Aorta (tissue), 5 donors: Measurements from ENCODE around the gene LCN6. TPM values are rescaled to one million over a fixed set of nuclear protein-coding genes. Genes with fewer than 3 reads are reported as not detected.
"Not testable (repeated sequence)": the region's sequence is repeated elsewhere in the genome, so short reads cannot be mapped to it uniquely, and the experiment has no call there.

ENCODE experiments used
- ATAC-seq: fragments of 200-7000 bp; cut with Tn5 transposase; one replicate; pipeline ENCODE4 v1.9.1; 2022; ENCODE audit warnings: moderate library complexity; ENCODE audit not compliant: low FRiP score
- DNase-seq, 2 donors: peaks; one replicate each; pipeline ENCODE4 v3.0.0-alpha.2; 2020
- H3K27ac ChIP-seq, 2 donors: one replicate each; pipeline ENCODE4 v1.5.1; 2013; ENCODE audit warnings: low read length in 2 of 2, mild to moderate bottlenecking in 2 of 2, moderate library complexity in 2 of 2, control low read depth in 1 of 2, inconsistent platforms in 1 of 2, low read depth in 1 of 2
- H3K27me3 ChIP-seq, 2 donors: one replicate each; pipeline ENCODE4 v1.6.1; 2013; ENCODE audit warnings: control low read depth in 1 of 2, low read length in 1 of 2, mild to moderate bottlenecking in 1 of 2, moderate library complexity in 1 of 2; ENCODE audit not compliant: insufficient read depth in 2 of 2, control insufficient read depth in 1 of 2
- H3K36me3 ChIP-seq, 2 donors: one replicate each; pipeline ENCODE4 v1.6.1; 2013; ENCODE audit warnings: control low read depth in 1 of 2, low read length in 1 of 2, mild to moderate bottlenecking in 1 of 2; ENCODE audit not compliant: insufficient read depth in 2 of 2, control insufficient read depth in 1 of 2
- H3K4me1 ChIP-seq, 2 donors: one replicate each; pipeline ENCODE4 v1.6.1; 2013; ENCODE audit warnings: low read length in 2 of 2, control low read depth in 1 of 2, mild to moderate bottlenecking in 1 of 2, moderate library complexity in 1 of 2; ENCODE audit not compliant: insufficient read depth in 2 of 2, control insufficient read depth in 1 of 2
- H3K4me3 ChIP-seq, 2 donors: one replicate each; pipeline ENCODE4 v1.5.1; 2013; ENCODE audit warnings: low read length in 2 of 2, control low read depth in 1 of 2, mild to moderate bottlenecking in 1 of 2
- H3K9me3 ChIP-seq: one replicate; pipeline ENCODE4 v1.6.1; 2013; ENCODE audit warnings: mild to moderate bottlenecking, low read length; ENCODE audit not compliant: control insufficient read depth
- WGBS, 2 donors: extraction: QIAGEN DNeasy Blood & Tissue Kit; methylation state at CpG; one replicate each; pipeline ENCODE4 v1.1.7; 2013; 5-methylcytosine and 5-hydroxymethylcytosine counted together
- intact Hi-C, 2 donors: fragments of 100-400 bp; cut with DNase I; formaldehyde crosslinking; loops; one replicate each; pipeline versions ENCODE4 v1.14.2 to v1.15.0; 2022
- polyA plus RNA-seq, 2 donors: library from polyadenylated mRNA; stranded (reverse); fragments of 200-250 nt; gene quantifications; one replicate each; pipeline ENCODE4 v1.2.3, GENCODE V29; 2013
- total RNA-seq, 2 donors: library from RNA; stranded (reverse); fragmentation: NEBNext Ultra II Directional; extraction: Animal tissue kit (Norgen Biotek cat#: 25700); gene quantifications; one replicate each; pipeline ENCODE4 v1.2.1, GENCODE V29; 2021
- donor health status: healthy with polysubstance abuse.
- donor health status: Bipolar disorder and iron deficiency.
- donor health status: DM: no; HTN: no; CAD: no.
- donor health status: DM: no; HTN: no; CAD: no.
- donor health status: DM: yes; HTN: yes; CAD: no.

LCN6 gene
- total and polyA plus RNA-seq, 4 donors, result 2.5 to 24.2 (median 17.4) TPM; not detected in 1

DNA sequence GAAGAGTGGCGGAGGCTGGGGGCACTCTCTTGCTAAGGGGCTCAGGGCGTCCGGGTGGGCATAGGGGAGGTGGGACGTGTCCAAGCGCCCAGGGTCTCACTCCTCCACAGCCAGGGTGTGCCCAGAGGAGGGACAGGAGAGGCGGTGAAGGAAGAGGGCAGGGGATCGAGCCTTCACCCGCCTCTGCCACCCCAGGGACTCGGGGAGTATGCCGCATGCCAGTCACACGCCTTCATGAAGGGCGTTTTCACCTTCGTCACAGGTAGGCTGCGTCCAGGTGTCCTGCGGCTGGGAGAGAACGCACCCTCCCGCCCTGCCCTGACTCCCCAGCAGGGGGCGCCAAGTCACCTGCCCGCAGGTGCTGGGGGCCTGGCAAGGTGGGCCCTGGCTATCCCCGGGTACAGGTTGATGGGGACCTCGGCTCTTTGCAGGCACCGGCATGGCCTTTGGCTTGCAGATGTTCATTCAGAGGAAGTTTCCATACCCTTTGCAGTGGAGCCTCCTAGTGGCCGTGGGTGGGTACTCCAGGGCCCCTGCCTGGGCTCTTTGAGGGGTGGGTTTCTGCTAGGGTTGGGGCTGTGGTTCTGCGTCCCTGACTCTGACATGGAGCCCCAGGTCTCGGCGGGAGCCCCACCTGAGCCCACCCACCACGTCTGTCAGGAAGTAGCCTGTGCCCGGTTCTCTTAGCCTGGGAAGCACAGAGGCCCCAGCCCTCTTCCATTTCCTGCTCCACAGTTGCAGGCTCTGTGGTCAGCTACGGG lies 43.4 kb upstream of the LCN6 start:
- 2 to 4% methylated on average over 29 of the region's 29 CpGs for WGBS, 2 donors
- DNase-seq, result peak; percentile 76 to 83
- intact Hi-C loops, result loop anchor here in 1 of 2 donors (2.0 to 5.0 kb wide), 2 partner anchors 151 to 237 kb away; partner anchors contain the start of genes ABCA2 and FBXW5
- Histone ChIP-seq H3K4me1 (no peaks in the 10 kb centered on the region), H3K27ac (peak overlapping the region in 1 of 2 donors; percentile 7), H3K27me3 (no peaks in the 10 kb centered on the region), H3K4me3 (peak overlapping the region; percentile 23 to 40), H3K9me3 (no peaks in the 10 kb centered on the region), H3K36me3 (no peaks in the 10 kb centered on the region)
- ATAC-seq, result peak; percentile 5

DNA sequence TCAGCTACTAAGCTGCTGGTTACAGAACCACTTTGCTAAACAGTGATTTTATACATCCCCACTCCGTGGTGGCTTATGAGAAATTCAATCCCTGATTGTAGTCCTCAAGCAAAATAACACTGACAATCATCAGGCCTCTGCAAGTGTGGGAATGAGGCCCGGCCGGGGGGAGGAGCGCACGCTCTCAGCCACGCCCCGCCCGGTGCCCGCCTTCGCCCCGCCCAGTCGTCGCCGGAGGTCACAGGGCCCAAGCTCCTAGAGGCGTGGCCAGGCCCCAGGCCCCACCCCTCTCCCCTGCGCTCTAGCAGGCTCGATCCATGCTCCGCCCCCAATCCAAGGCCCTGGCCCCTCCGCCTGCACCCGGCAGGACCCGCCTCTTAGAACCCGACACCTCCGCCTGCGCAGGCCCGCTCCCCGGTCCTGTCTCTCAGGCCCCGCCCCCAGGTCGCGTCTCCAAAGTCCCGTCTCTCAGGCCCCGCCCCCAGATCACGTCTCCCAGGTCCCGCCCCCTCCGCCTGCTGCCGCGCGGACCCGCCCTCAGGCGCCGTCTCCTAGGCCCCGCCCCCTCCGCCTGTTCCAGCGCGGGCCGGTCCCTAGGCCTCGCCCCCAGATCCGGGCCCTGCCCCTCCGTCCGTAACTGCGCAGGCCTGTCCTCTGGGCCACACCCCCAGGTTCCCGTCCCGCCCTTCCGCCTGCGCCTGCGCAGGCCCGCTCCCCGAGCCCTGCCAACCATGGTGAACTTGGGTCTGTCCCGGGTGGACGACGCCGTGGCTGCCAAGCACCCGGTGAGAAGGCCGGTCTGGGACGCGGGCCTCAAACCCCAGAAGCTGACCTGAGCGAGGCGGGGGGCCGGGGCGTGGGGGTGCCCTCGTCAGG lies 42.6 kb upstream of the LCN6 start, which contains the start of gene TMEM141:
TMEM141 (plus strand) TSS at position 705 of the 876 bp plus-strand sequence; CDS start at position 732, 27 bp downstream.
- no peaks in the 10 kb centered on the region for H3K9me3 ChIP-seq
- H3K27ac ChIP-seq, result peak within 1 kb of the TSS in 1 of 2 donors; percentile 7
- peak within 1 kb of the TSS; percentile 23 to 40 for H3K4me3 ChIP-seq
- peak; percentile 99 for ATAC-seq
- 1% methylated on average over 61 to 70 of the region's 70 CpGs for WGBS, 2 donors
- H3K4me1 ChIP-seq, result no peaks in the 10 kb centered on the region
- H3K36me3 ChIP-seq, result no peaks in the 10 kb centered on the region
- DNase-seq, result peak; percentile 100
- no peaks in the 10 kb centered on the region for H3K27me3 ChIP-seq
- intact Hi-C loops, result loop anchor here in 1 of 2 donors (2.0 to 5.0 kb wide), 2 partner anchors 151 to 238 kb away; partner anchors contain the start of genes ABCA2 and FBXW5

DNA sequence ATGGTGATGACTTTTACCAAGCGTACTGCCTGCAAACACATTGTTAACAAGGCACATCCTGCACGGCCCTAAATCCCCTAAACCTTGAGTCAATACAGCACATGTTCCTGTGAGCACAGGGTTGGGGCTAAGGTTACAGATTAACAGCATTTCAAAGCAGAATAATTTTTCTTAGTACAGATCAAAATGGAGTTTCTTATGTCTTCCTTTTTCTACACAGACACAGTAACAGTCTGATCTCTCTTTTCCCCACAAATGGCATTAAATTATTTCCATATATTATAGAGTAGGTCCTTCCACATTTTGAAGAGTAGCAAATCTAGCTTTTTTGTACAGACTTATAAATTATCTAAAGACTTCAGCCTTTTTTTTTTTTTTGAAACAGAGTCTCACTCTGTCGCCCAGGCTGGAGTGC lies 41.2 kb upstream of the LCN6 start:
- intact Hi-C loops, result loop anchor here (10.0 kb wide), 2 partner anchors 155 to 275 kb away; partner anchors contain the start of genes C8G (in 1 of the 2) and FBXW5 (in 1 of the 2)
- Histone ChIP-seq H3K27ac (no peak overlapping the region), H3K4me1 (no peaks in the 10 kb centered on the region), H3K27me3 (no peaks in the 10 kb centered on the region), H3K9me3 (no peaks in the 10 kb centered on the region), H3K36me3 (no peaks in the 10 kb centered on the region), H3K4me3 (no peak overlapping the region)
- no peak for DNase-seq
- ATAC-seq, result no peak
- 79% methylated on average over 3 of the region's 3 CpGs for WGBS, 2 donors

DNA sequence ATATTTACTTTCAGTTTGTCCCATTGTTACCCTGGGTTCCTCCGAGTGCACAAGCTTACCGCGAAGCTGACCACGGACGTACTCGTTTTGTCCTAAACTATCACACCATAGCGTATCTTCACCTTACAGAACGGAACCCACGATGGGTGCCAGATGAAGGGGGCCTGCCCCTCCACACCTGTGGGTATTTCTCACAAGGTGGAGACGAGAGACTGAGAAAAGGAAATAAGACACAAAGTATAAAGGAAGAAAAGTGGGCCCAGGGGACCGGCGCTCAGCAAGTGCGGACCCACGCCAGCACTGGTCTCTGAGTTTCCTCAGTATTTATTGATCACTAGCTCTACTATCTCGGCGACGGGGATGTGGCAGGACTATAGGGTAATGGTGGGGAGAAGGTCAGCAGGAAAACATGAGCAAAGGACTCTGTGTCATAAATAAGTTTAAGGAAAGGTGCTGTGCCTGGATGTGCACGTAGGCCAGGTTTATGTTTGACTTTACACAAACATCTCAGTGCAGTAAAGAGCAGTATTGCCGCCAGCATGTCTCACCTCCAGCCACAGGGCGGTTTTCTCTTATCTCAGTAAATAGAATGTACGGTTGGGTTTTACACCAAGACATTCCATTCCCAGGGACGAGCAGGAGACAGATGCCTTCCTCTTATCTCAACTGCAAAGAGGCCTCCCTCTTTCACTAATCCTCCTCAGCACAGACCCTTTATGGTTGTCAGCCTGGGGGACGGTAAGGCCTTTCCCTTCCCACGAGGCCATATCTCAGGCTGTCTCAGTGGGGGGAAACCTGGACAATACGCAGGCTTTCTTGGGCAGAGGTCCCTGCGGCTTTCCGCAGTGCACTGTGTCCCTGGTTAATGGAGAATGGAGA lies 40.6 kb upstream of the LCN6 start:
- ATAC-seq, H3K4me3 ChIP-seq, H3K27me3 ChIP-seq, H3K36me3 ChIP-seq, H3K4me1 ChIP-seq, H3K9me3 ChIP-seq, H3K27ac ChIP-seq: not testable (repeated sequence)
- WGBS, 2 donors, result 86 to 88% methylated on average over 27 of the region's 27 CpGs
- intact Hi-C loops, result loop anchor here (10.0 kb wide), 2 partner anchors 156 to 276 kb away; partner anchors contain the start of genes C8G (in 1 of the 2) and FBXW5 (in 1 of the 2)
- peak; percentile 46 to 50 for DNase-seq

DNA sequence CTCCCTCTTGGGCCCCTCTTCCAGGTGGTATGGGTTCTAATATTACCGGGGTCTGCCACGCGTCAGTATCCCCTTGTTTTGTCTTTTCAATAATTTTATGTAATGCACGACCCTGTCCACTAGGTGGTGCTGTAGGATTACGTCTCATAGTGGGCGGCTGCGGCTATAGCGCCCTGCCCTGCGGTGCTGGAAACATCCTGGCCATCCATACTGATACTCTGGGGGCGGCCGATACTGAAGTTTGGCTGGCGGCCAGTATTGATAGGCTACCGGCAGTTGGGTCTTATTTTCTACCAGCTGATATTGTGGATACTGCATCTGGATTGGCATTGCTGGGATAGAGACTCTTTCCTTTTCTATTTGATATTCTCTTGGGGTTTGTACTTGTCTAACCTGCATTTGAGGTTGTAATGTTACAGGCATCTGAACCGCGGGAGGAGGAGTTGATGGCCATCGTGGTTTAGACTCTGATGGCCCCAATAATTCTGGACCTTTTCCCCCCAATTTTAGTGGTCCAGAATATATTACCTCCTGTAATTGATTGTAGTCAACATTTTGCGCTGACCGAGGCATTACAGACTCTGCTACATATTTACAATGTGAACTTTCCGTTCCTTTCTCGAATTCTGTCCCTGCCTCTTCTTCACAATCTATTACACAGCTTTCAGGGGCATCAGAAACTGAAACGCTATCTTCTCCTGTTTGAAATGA lies 39.5 kb upstream of the LCN6 start:
- DNase-seq (peak; percentile 77 to 81), ATAC-seq (no peak)
- intact Hi-C loops, result loop anchor here (1.0 to 10.0 kb wide), 4 partner anchors 157 to 277 kb away; partner anchors contain the start of genes C8G (in 1 of the 2) and FBXW5 (in 1 of the 2)
- H3K4me1 ChIP-seq, result no peaks in the 10 kb centered on the region
- H3K36me3 ChIP-seq, result no peaks in the 10 kb centered on the region
- 20% methylated on average over 21 of the region's 21 CpGs for WGBS, 2 donors
- H3K27ac ChIP-seq, result no peak overlapping the region
- H3K27me3 ChIP-seq, result no peaks in the 10 kb centered on the region
- H3K4me3 ChIP-seq, result no peak overlapping the region
- H3K9me3 ChIP-seq, result no peaks in the 10 kb centered on the region

DNA sequence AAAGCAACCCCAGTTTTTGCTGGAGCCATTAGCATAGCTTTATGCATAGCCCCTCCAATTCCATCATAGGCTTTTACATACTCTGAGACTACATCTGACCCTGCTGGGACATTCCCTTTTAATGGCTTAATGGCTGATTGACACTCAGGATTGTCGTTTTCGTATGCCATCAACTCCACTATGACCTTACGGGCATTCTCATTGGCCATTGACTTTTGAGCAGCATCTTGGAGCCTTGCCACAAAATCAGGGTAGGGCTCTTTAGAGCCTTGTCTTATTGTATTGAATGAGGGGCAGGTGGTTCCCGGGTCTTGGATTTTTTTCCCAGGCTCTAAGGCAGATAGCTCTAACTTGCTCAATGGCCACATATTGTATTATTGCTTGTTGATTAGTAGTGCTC lies 38.7 kb upstream of the LCN6 start:
- H3K27ac ChIP-seq, ATAC-seq, H3K4me1 ChIP-seq, H3K9me3 ChIP-seq, H3K4me3 ChIP-seq, H3K36me3 ChIP-seq, H3K27me3 ChIP-seq: not testable (repeated sequence)
- intact Hi-C loops, result loop anchor here (1.0 to 10.0 kb wide), 4 partner anchors 158 to 278 kb away; partner anchors contain the start of genes C8G (in 1 of the 2) and FBXW5 (in 1 of the 2)
- WGBS, 2 donors, result 37 to 39% methylated on average over 4 of the region's 4 CpGs
- peak in 1 of 2 donors; percentile 1 for DNase-seq

DNA sequence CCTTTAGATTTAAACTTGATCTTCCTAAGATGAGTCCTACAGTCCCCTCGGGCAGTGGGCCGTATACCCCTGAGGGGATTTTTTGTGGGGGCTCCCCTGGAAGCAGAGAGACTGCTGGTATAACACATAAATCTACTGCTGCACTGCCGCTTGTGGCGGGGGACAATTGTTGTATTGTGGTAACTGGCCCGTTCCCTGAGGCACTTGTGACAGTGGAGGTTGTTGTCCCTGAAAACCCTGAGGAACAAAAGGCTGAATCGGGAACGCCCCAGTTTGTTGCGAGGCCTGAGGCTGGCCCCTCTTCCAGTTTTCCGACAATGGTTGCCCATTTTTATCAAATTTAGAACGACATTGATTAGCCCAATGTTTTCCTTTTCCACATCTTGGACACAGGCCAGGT lies 38.1 kb upstream of the LCN6 start:
- Histone ChIP-seq H3K4me1 (no peaks in the 10 kb centered on the region), H3K4me3 (no peak overlapping the region), H3K9me3 (no peaks in the 10 kb centered on the region), H3K36me3 (no peaks in the 10 kb centered on the region), H3K27ac (no peak overlapping the region), H3K27me3 (no peaks in the 10 kb centered on the region)
- WGBS, 2 donors, result 59 to 65% methylated on average over 10 of the region's 10 CpGs
- no peak for ATAC-seq
- DNase-seq, result peak; percentile 22 to 55
- intact Hi-C loops, result loop anchor here (2.0 to 10.0 kb wide), 3 partner anchors 158 to 278 kb away; partner anchors contain the start of genes C8G (in 1 of the 2) and FBXW5 (in 1 of the 2)
